ENCODE results near the gene LOC128125822.

The LOC128125822 gene

GRCh38 chr6:63527658-63528514 is 44.4 kb upstream of the LOC128125822 start (continued):
- peak; percentile 66 for TF ChIP-seq KLF8 (tag by site-specific recombination; IDR thresholded peaks at IDR 0.05)
- TF ChIP-seq ZNF843 (tag by site-specific recombination; IDR thresholded peaks at IDR 0.05): peak; percentile 81
- no peak for TF ChIP-seq ZNF26 (tag by site-specific recombination; IDR thresholded peaks at IDR 0.05)
- TF ChIP-seq GFI1B (tag by site-specific recombination; IDR thresholded peaks at IDR 0.05): peak; percentile 98
- 0 out of 2 replicates have a peak, but pooled peaks have one; percentile 74 for TF ChIP-seq ZNF561 (tag by site-specific recombination; IDR thresholded peaks at IDR 0.05; ENCODE audit: borderline replicate concordance)
- TF ChIP-seq ZNF660 (tag by site-specific recombination; IDR thresholded peaks at IDR 0.05): peak; percentile 72
- no peak for TF ChIP-seq GLIS2 (tag by site-specific recombination; IDR thresholded peaks at IDR 0.05)
- TF ChIP-seq PRDM10 (tag by site-specific recombination; IDR thresholded peaks at IDR 0.05): 0 out of 2 replicates have a peak, but pooled peaks have one; percentile 18
- peak; percentile 38; the same call in 1 of the 2 replicates for TF ChIP-seq OSR2 (tag by site-specific recombination; IDR thresholded peaks at IDR 0.05)
- TF ChIP-seq SP7 (tag by site-specific recombination; IDR thresholded peaks at IDR 0.05): peak; percentile 70
- TF ChIP-seq RBAK (tag by site-specific recombination; IDR thresholded peaks at IDR 0.05): 0 out of 2 replicates have a peak, but pooled peaks have one; percentile 20
- no peak for TF ChIP-seq ZNF701 (tag by site-specific recombination; IDR thresholded peaks at IDR 0.05)
- 0 out of 2 replicates have a peak, but pooled peaks have one; percentile 31 for TF ChIP-seq ZNF335 (tag by site-specific recombination; conservative IDR thresholded peaks at IDR 0.05)
- TF ChIP-seq ZEB2 (tag by site-specific recombination; IDR thresholded peaks at IDR 0.05): peak; percentile 95
- no peak for TF ChIP-seq KLF7 (tag by site-specific recombination; IDR thresholded peaks at IDR 0.05; ENCODE audit: borderline replicate concordance)
- no peak for TF ChIP-seq ZSCAN30 (tag by site-specific recombination; IDR thresholded peaks at IDR 0.05)
- no peak for TF ChIP-seq PRDM2 (tag by site-specific recombination; IDR thresholded peaks at IDR 0.05; ENCODE audit: borderline replicate concordance)
- TF ChIP-seq ZNF280C (tag by site-specific recombination; IDR thresholded peaks at IDR 0.05): no peak
- TF ChIP-seq HIC1 (tag by site-specific recombination; IDR thresholded peaks at IDR 0.05): peak; percentile 77
- TF ChIP-seq ZNF639 (tag by site-specific recombination; IDR thresholded peaks at IDR 0.05): peak; percentile 44; the same call in 1 of the 2 replicates
